Peyer's patch (tissue), 4 donors: Measurements from ENCODE around the gene CERK. TPM values are rescaled to one million over a fixed set of nuclear protein-coding genes. Genes with fewer than 3 reads are reported as not detected.

ENCODE experiments used
- DNase-seq, 3 donors: peaks; one replicate each; pipeline ENCODE4 v3.0.0-alpha.2; 2017 to 2019
- H3K27ac ChIP-seq, 4 donors: fragments of 200-600 bp; sonication (generic); one replicate each; pipeline ENCODE4 v1.5.1; 2016 to 2019
- H3K27me3 ChIP-seq, 2 donors: fragments of 200-600 bp; sonication (generic); one replicate each; pipeline ENCODE4 v1.5.1; 2019
- H3K36me3 ChIP-seq, 3 donors: fragments of 200-600 bp; sonication (generic); one replicate each; pipeline ENCODE4 v1.5.1; 2016 to 2019
- H3K4me1 ChIP-seq, 4 donors: fragments of 200-600 bp; sonication (generic); one replicate each; pipeline ENCODE4 v1.5.1; 2016 to 2019
- H3K4me3 ChIP-seq, 4 donors: fragments of 200-600 bp; sonication (generic); 1 replicate in 3 of 4; 2 replicates in 1 of 4; pipeline ENCODE4 v1.5.1; 2016 to 2019; ENCODE audit warnings: mild to moderate bottlenecking in 1 of 4
- H3K9me3 ChIP-seq, 4 donors: fragments of 200-600 bp; sonication (generic); one replicate each; pipeline ENCODE4 v1.5.1; 2016 to 2019; ENCODE audit warnings: mild to moderate bottlenecking in 1 of 4
- CTCF ChIP-seq, 6 experiments: fragments of 450-650 bp in 4 of 6; fragments of 200-600 bp in 2 of 6; sonication (generic) in 1 of 6; IDR thresholded peaks; one replicate each; pipeline ENCODE4 v1.5.1; 2017 to 2019; ENCODE audit warnings: antibody characterized with exemption in 6 of 6, mild to moderate bottlenecking in 3 of 6, moderate library complexity in 1 of 6
- POLR2A ChIP-seq, 2 donors: fragments of 450-650 bp; IDR thresholded peaks; one replicate each; pipeline ENCODE4 v1.5.1; 2017; ENCODE audit warnings: antibody characterized with exemption in 2 of 2, mild to moderate bottlenecking in 2 of 2, moderate library complexity in 2 of 2
- total RNA-seq, 4 donors: library from RNA; depleted of rRNA; stranded (reverse); fragments of >200 nt; gene quantifications; one replicate each; pipeline ENCODE4 v1.1.0, GENCODE V29; 2016

CERK gene
- total RNA-seq, 4 donors from 2014 or later, result 89.1 to 131 (median 94.7) TPM

- H3K4me1 ChIP-seq, result peaks cover 10 to 36% (median 16%) of the 10 kb centered on the region in 4 donors
- DNase-seq, result no peak
- no peak overlapping the region for H3K27ac ChIP-seq
- H3K27me3 ChIP-seq, result no peaks in the 10 kb centered on the region
- H3K36me3 ChIP-seq, result no peaks in the 10 kb centered on the region
- no peaks in the 10 kb centered on the region for H3K9me3 ChIP-seq
- TF ChIP-seq CTCF (IDR thresholded peaks at IDR 0.05) (no peak), POLR2A (IDR thresholded peaks at IDR 0.05) (no peak)
- H3K4me3 ChIP-seq, result no peak overlapping the region
These were observed 8.1 kb upstream of the CERK start for GRCh38 chr22:46746192-46746591.

- TF ChIP-seq POLR2A (IDR thresholded peaks at IDR 0.05) (peak in 1 of 2 donors; percentile 45), CTCF (IDR thresholded peaks at IDR 0.05) (peak in 3 of 6 experiments; percentile 44 to 46 (median 46))
- no peaks in the 10 kb centered on the region for H3K36me3 ChIP-seq
- no peak overlapping the region for H3K4me3 ChIP-seq
- no peaks in the 10 kb centered on the region for H3K9me3 ChIP-seq
- peak overlapping the region in 3 of 4 donors; percentile 49 to 94 (median 80) for H3K27ac ChIP-seq
- DNase-seq, result peak in 2 of 3 donors; percentile 88 to 91
- H3K4me1 ChIP-seq, result peaks cover 3 to 36% (median 7%) of the 10 kb centered on the region in 4 donors
- no peaks in the 10 kb centered on the region for H3K27me3 ChIP-seq
These were observed 6.5 kb upstream of the CERK start for GRCh38 chr22:46744581-46744980.

GRCh38 chr22:46742576-46743221, 4.6 kb upstream of the CERK start:
- TF ChIP-seq POLR2A (IDR thresholded peaks at IDR 0.05), result peak; percentile 9 to 49
- no peak for TF ChIP-seq CTCF (IDR thresholded peaks at IDR 0.05)
- Histone ChIP-seq H3K27me3 (no peaks in the 10 kb centered on the region), H3K27ac (peak overlapping the region in 3 of 4 donors; percentile 36 to 94 (median 80)), H3K36me3 (no peaks in the 10 kb centered on the region), H3K9me3 (no peaks in the 10 kb centered on the region), H3K4me3 (no peak overlapping the region), H3K4me1 (peaks cover 6 to 44% (median 8%) of the 10 kb centered on the region in 4 donors)
- DNase-seq, result peak in 2 of 3 donors; percentile 71 to 80

GRCh38 chr22:46741974-46742519, 4.0 kb upstream of the CERK start:
- Histone ChIP-seq H3K4me3 (no peak overlapping the region), H3K9me3 (no peaks in the 10 kb centered on the region), H3K27ac (peak overlapping the region in 3 of 4 donors; percentile 36 to 94 (median 80)), H3K36me3 (no peaks in the 10 kb centered on the region), H3K4me1 (peaks cover 7 to 44% (median 8%) of the 10 kb centered on the region in 4 donors), H3K27me3 (no peaks in the 10 kb centered on the region)
- TF ChIP-seq CTCF (IDR thresholded peaks at IDR 0.05) (peak in 2 of 6 experiments; percentile 9 to 14), POLR2A (IDR thresholded peaks at IDR 0.05) (no peak)
- DNase-seq, result no peak

- Histone ChIP-seq H3K27ac (peak overlapping the region in 1 of 4 donors; percentile 94), H3K4me1 (peaks cover 9 to 49% (median 17%) of the 10 kb centered on the region in 4 donors), H3K4me3 (no peak overlapping the region), H3K36me3 (no peaks in the 10 kb centered on the region), H3K9me3 (no peaks in the 10 kb centered on the region), H3K27me3 (no peaks in the 10 kb centered on the region)
- DNase-seq, result no peak
- TF ChIP-seq CTCF (IDR thresholded peaks at IDR 0.05) (no peak), POLR2A (IDR thresholded peaks at IDR 0.05) (no peak)
These were observed 3.1 kb upstream of the CERK start for GRCh38 chr22:46740910-46741780.
